A204.1 (cell line): ENCODE data around the gene FAM83F.
"Not testable (repeated sequence)": the region's sequence is repeated elsewhere in the genome, so short reads cannot be mapped to it uniquely, and the experiment has no call there.

Source experiments
- FAIRE-seq: peaks from 2 replicates; lab custom pipeline; 2012; peaks lifted over from hg19 to GRCh38; lab: Jason Lieb, UNC

FAM83F gene

DNA sequence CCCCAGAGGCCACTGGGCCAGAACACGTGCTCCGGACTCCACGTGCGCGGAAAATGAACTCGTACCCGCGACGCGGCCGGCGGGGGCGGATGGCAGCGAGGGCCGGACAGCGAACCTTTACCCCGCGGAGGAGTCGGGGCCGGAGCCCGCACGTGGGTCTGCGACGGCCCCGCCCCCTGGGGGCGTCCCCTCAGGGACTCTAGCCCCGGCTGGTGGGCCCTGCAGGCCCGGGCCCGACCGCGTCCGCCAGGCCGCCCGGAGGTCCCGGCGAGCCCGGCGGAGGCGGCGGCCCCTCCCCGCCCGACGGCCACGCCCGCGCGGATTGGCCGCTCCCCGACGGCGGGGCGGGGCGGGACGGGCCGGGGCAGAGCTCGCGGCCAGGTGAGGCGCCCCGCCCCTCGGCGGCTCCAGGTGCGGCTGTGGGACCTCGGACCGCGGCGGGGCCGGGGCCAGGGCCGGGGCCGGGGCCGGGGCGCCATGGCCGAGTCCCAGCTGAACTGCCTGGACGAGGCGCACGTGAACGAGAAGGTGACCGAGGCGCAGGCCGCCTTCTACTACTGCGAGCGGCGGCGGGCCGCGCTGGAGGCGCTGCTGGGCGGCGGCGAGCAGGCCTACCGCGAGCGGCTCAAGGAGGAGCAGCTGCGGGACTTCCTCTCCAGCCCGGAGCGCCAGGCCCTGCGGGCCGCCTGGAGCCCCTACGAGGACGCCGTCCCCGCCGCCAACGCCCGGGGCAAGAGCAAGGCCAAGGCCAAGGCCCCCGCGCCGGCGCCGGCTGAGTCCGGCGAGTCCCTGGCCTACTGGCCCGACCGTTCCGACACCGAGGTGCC, at the start of gene FAM83F:
Gene FAM83F, plus strand, starts transcription at position 389 of the 827 bp plus-strand sequence. Its CDS starts 89 bp downstream, at position 478.
- no peak for FAIRE-seq

DNA sequence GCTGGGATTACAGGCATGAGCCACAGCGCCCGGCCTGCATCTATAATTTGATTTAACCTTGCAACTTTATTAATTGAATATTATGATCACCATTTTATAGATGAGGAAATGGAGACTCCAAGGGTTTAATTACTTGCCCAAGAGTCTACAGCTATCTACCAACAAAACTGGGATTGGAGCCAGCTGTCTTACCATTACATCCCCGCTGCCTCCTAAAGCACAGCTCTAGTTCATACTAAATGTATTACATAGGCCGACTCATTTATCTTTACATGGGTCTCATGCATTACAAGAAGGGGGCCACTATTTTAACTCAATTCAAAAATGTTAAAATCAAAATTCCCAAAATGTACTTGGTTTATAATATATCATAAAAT, 48.6 kb upstream of the FAM83F start:
- FAIRE-seq: no peak

DNA sequence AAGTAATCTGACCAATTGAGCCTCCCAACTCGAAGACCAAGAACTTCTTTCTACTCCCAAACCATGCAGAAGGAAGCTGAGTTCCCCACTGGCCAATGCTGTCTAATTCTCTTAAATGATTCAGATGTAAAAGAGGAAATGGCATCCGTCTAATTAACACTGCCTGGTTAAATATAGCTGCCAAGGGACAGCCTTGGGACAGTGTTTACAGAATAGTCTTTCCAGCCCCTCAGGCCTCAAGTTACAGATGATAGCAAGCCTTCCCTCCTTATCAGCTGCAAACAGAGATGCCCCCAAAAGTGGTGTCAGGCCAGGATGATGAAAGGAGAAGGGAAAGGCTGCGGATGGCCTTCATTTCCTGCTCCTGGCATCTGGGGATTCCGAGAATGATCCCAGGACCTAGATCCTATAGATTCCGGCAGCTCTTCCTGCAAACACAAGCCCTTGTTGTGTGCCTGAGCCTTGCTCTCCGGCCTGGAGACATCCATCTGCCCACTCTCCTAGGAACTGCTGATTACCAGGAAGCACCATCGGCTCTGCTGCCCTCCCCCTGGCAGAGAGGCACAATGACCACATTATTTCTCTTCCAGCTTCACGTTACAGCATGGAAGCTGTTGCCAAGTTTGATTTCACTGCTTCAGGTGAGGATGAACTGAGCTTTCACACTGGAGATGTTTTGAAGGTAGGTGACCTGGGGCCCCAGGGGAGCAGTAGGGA, 48.1 kb upstream of the FAM83F start:
- no peak for FAIRE-seq

DNA sequence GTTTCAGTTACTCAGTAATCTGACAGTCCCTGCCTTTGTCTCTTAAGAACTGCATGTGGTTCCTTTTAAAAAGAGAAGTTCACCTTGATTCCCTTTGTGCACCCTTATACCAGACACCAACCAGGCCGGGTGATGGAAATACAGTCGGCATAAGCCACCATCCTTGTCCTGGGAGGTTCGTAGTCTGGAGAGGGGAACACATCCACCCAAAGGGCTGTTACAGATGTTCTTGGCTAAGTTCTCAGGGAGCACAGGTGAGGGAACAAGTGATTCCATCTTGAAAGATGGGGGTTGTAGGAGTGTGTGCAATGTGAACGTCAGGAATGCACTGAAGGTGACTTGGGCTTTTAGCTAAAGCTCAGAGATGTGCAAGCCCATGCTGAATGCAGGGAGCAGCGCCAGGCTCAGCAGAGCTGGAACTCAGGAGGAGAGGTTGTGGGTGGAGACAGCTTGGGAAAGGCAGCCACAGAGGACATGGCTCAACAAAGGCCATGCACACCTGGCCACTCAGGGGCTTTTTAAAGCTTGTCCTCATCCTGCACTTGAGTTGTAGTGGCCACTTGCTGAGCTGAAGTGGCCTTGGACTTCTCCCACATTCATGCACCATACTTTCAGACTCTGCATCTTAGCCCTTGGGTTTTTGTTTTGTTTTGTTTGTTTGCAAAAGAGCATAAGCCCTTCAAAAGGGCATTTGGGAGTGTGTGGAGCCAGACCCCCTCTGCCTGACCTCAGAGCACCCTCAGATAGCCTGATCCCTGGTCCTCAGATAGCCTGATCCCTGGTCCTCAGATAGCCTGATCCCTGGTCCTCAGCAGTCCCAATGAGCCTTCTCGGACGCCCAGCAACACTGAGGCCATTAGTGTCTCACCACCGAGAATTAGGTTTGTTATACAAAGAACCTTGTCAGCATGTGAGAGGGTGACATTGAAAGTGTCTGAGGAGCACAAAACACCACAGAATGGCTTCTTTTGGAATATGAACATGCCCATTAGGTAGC, 47.2 kb upstream of the FAM83F start:
- FAIRE-seq: no peak

GRCh38 chr22:39949964-39950737, 44.6 kb upstream of the FAM83F start:
- no peak for FAIRE-seq

DNA sequence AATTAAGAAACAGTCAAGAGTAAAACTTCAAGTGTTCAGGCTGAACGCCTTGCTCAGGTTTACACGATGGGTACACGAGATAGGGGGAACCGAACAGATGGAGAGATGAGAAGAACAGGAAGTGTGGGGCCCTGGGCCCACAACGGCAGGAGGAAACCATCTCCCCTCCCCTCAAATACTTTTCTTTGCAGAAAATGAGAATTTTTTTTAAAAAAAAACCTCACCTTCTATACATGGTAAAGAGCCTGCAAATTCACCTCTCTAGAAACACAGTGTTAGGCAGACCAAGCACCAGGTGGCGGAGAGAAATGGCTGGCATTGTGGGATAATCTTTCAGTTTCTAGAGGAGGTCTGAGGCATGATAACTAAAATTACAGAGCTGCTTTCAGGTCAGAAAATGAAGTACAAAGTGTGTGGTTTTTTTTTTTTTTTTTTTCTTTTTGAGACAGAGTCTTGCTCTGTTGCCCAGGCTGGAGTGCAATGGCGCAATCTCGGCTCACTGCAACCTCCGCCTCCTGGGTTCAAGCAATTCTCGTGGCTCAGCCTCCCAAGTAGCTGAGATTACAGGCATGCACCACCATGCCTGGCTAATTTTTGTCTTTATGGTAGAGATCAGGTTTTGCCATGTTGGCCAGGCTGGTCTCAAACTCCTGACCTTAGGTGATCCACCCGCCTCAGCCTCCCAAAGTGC, 43.0 kb upstream of the FAM83F start:
- FAIRE-seq: not testable (repeated sequence)

GRCh38 chr22:39952347-39952746, 42.4 kb upstream of the FAM83F start:
- FAIRE-seq: no peak

GRCh38 chr22:39953101-39953500, 41.7 kb upstream of the FAM83F start:
- no peak for FAIRE-seq

GRCh38 chr22:39954584-39955055, 40.1 kb upstream of the FAM83F start:
- FAIRE-seq: no peak

DNA sequence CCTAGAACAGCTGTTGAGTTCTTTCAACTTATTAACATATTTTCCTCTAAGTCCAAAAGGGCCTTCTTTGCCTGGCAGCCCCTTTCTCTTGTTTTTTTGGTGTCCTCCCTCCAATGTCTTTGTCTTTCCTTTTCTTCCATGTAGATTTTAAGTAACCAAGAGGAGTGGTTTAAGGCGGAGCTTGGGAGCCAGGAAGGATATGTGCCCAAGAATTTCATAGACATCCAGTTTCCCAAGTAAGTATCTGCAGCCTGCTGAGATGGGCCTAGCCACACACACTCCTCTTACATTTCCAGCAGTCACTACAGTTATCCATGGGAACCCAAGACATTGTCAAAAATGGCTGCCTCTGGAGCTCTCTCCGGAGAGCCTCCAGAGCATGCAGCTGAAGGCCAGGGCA, 39.1 kb upstream of the FAM83F start:
- FAIRE-seq: no peak

DNA sequence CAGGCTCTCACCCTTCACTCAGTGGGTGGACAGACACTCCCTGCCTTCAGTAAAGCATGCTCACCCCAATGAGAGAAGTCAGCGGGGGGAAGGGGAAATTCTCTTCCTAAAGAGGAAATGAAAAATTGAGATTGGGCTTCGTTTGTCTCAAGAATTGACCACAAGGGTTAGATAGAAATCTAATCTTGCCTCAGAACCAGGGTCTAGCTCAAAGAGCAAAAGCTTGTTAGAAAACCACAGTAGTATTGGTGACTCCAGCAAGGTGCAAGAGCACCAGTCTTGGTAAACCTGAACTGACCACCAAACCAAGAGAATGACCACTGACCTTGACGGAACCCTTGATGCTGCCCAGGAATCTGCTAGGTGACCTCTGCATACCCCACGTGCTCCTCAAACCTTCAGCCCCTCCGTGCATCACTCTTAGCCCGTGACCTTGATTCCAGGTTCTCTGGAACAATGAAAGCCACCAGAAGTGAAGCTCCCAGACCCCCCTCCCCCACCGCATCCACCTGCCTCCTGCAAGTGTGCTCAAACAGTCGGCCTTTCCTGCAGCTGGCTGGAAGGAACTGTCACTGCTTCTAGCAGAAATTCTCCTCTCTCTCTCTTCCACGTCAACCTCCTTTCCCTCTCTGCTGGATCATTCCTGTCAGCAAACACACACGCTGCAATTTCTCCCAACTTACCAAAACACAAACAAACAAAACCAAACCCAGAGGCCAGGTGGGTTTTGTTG, 37.7 kb upstream of the FAM83F start:
- FAIRE-seq: no peak

DNA sequence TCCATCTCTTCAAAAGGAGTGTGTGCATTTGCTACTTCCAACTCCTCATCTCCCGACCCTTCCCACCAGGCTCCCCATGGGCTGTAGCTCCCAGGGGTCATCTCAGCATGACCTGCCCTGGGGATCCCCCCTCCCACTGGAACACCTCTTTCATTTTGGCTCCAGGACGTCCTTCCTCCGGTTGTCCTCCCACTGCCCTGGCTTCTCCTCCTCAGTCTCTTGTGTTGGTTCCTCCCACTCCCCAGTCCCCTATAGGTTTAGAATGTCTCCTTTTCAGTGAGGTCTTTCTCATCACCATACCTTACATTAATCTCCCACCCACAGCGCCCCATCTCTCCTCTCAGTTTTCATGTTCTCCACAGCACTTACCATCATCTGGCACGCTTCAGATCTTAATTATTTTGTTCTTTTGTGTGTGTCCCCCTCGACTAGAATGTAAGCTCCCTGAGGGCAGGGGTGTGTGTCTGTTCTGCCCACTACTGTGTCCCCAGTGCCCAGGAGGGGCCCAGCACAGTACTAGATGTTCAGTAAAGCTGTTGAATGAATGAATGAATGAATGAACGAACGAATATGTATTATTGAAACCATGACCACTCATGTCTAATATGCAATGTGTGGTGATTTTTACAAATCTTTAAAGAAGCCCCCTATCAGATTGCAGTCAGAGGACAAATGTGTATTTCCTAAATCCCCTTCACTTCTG, 36.6 kb upstream of the FAM83F start:
- FAIRE-seq: no peak

- no peak for FAIRE-seq
Observed at GRCh38 chr22:39958949-39959639, 35.7 kb upstream of the FAM83F start.

DNA sequence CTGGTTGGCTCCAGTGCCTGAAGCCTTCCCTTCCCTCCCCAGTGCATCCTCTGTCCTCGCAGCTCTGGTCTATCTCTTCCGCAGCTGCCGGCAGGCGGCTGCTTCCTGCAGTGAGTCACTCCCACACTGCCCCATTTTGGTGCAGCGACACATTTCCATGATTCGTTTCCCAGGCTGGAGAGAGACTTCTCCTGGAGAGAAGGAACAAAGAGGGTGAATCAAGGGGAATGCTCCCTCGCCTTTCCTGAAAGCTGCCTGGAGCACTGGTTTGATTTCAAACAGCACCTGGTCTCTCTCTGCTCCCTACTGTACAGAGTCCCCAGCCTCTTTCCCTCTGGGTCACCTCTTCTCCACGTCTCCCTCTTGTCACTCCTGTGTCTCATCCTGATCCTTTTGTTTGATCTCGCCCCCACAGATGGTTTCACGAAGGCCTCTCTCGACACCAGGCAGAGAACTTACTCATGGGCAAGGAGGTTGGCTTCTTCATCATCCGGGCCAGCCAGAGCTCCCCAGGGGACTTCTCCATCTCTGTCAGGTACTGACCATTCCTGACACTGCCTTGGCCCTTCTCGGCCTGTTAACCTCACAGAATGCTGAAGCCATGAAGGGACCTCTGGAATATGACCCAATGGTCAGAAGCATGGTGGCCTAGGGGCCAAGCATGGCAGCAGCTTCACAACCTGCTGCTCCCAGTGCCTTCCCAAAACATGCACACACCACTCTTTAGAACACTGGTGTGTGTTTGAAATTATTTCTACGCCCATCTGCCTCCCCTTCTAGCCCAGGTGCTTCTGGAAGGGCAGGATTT, 34.9 kb upstream of the FAM83F start, which contains the start of gene TMA7B:
Gene TMA7B, plus strand, starts transcription at position 758 of the 808 bp plus-strand sequence. CDS start 3,978 bp downstream, outside the sequence.
- no peak for FAIRE-seq

- FAIRE-seq: no peak
Observed at GRCh38 chr22:39960791-39961746, 33.7 kb upstream of the FAM83F start.

GRCh38 chr22:39962071-39962470, 32.7 kb upstream of the FAM83F start:
- FAIRE-seq: no peak

DNA sequence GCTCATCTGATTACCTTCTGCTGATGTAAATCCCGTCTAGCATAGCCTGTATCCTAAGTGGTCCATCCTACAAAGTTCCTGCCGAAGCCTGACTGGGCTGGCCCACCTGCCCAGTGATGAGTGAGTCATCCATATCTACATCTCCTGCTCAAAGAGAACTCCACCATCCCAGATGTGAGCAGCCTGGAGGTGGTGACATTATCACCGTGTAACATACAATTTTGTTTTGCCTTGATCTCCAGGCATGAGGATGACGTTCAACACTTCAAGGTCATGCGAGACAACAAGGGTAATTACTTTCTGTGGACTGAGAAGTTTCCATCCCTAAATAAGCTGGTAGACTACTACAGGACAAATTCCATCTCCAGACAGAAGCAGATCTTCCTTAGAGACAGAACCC, 29.0 kb upstream of the FAM83F start:
- no peak for FAIRE-seq
